GM23248 (cell line): Measurements from ENCODE around the gene OR51I2.

Experiments
- EZH2 ChIP-seq: fragments of 200-600 bp; sonication (generic); IDR thresholded peaks from 2 replicates; pipeline ENCODE4 v1.6.1; 2018; ENCODE audit warnings: antibody characterized with exemption, mild to moderate bottlenecking; ENCODE audit not compliant: insufficient read depth, poor library complexity, severe bottlenecking
- EZH2phosphoT487 ChIP-seq: fragments of 200-600 bp; sonication (generic); IDR thresholded peaks from 2 replicates; pipeline ENCODE4 v1.6.1; 2018; ENCODE audit warnings: antibody characterized with exemption, moderate library complexity, mild to moderate bottlenecking, low read depth; ENCODE audit not compliant: insufficient read depth

GRCh38 chr11:5489576-5490357, 40.6 kb downstream of the OR51I2 start:
- TF ChIP-seq EZH2 (no peak), EZH2phosphoT487 (no peak)
